Brain microvascular endothelial cell (primary cell): ENCODE data around the gene SWT1.

Experiments used
- DNase-seq: peaks from one replicate; pipeline ENCODE4 v3.0.0-alpha.2; 2020
- H3K27ac ChIP-seq: fragments of 250-450 bp; sonication (Bioruptor Pico); 2 replicates; pipeline ENCODE4 v1.5.1; 2020; ENCODE audit warnings: mild to moderate bottlenecking, moderate library complexity
- H3K27me3 ChIP-seq: fragments of 250-450 bp; sonication (Bioruptor Pico); replicated peaks from 2 replicates; pipeline ENCODE4 v1.5.1; 2020; ENCODE audit warnings: mild to moderate bottlenecking
- H3K36me3 ChIP-seq: fragments of 250-450 bp; sonication (Bioruptor Pico); replicated peaks from 2 replicates; pipeline ENCODE4 v1.5.1; 2020; ENCODE audit warnings: mild to moderate bottlenecking
- H3K4me3 ChIP-seq: 2 replicates; pipeline ENCODE4 v1.5.1; 2011; ENCODE audit warnings: low read depth, mild to moderate bottlenecking, control low read depth, low read length, moderate library complexity
- in situ Hi-C: cut with HindIII; loops from 2 replicates; pipeline ENCODE4 v1.10.0; 2017; ENCODE audit warnings: low sequenced_read_pairs, low pct_ligation_motif_present
- TF ChIP-seq, protein P1 (sequence below): IDR thresholded peaks from 2 replicates; pipeline ENCODE4 v1.5.1; 2011; ENCODE audit warnings: low read depth, mild to moderate bottlenecking, moderate library complexity, low read length, control low read depth, inconsistent platforms; ENCODE audit errors: missing control alignments

SWT1 gene

DNA sequence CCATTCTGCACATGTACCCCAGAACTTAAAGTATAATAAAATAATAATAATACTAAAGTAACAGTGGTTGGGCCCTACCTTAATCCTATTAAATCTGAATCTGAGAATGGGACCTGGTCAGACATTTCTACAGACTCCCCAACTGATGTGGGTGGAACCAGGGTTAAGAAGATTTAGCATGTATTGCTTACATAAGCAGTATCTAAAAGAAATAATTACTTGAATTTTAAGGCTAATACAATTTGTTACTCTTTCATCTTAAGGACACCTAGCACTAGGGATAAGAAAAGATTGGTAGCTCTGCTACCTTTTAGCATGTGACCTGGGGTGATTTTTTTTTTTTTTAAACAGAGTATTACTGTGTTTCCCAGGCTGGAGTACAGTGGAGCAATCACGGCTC lies 80.7 kb downstream of the SWT1 start:
- DNase-seq = no peak
- TF ChIP-seq, protein P1, sequence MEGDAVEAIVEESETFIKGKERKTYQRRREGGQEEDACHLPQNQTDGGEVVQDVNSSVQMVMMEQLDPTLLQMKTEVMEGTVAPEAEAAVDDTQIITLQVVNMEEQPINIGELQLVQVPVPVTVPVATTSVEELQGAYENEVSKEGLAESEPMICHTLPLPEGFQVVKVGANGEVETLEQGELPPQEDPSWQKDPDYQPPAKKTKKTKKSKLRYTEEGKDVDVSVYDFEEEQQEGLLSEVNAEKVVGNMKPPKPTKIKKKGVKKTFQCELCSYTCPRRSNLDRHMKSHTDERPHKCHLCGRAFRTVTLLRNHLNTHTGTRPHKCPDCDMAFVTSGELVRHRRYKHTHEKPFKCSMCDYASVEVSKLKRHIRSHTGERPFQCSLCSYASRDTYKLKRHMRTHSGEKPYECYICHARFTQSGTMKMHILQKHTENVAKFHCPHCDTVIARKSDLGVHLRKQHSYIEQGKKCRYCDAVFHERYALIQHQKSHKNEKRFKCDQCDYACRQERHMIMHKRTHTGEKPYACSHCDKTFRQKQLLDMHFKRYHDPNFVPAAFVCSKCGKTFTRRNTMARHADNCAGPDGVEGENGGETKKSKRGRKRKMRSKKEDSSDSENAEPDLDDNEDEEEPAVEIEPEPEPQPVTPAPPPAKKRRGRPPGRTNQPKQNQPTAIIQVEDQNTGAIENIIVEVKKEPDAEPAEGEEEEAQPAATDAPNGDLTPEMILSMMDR = no peak
- in situ Hi-C loops = no loop called here
- Histone ChIP-seq H3K4me3 (no peak overlapping the region), H3K36me3 (no peaks in the 10 kb centered on the region), H3K27me3 (no peaks in the 10 kb centered on the region), H3K27ac (no peak overlapping the region)

DNA sequence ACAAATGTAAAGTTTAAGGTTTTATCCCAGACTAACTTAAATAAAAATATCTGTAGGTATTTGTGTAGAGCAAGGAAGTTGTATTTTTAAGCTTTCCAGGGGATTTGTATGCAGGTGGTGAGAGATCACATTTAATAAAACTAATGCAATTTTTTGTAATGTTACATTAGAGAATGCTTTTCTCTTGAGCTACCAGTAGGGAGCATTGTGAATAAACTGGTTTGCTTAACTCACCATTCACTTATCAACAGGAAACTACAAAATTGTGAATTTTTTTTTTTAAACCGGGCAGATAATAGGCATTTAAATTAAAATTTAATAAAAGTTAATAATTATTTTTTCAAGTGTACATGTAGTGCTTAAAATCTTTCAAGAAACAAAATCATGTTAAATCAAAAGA lies 81.5 kb downstream of the SWT1 start:
- no peak overlapping the region for H3K4me3 ChIP-seq
- TF ChIP-seq, protein P1 = peak; percentile 44
- no peak for DNase-seq
- in situ Hi-C loops = no loop called here
- H3K27ac ChIP-seq = no peak overlapping the region
- no peaks in the 10 kb centered on the region for H3K36me3 ChIP-seq
- H3K27me3 ChIP-seq = no peaks in the 10 kb centered on the region

DNA sequence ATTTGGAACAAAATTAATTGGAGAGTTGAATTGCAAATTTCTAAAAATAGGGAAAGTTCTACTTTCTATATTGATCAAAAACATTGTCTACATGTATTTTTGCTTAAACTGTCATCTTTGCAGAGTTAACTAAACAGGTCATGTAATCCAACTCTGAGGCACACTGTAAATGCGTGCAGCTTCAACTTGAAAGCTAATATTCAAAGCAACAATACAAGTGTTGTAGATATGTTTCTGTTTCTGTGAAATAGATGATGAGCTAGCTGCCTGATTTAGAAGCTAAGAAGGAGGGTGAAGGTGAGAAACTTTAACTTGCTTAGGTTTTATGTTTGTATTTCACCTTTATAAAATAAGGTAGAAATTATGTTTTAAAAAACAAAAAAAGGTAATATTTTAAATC lies 82.9 kb downstream of the SWT1 start:
- TF ChIP-seq, protein P1 = no peak
- H3K4me3 ChIP-seq = no peak overlapping the region
- H3K27me3 ChIP-seq = no peaks in the 10 kb centered on the region
- H3K27ac ChIP-seq = no peak overlapping the region
- no peak for DNase-seq
- in situ Hi-C loops = no loop called here
- H3K36me3 ChIP-seq = no peaks in the 10 kb centered on the region

DNA sequence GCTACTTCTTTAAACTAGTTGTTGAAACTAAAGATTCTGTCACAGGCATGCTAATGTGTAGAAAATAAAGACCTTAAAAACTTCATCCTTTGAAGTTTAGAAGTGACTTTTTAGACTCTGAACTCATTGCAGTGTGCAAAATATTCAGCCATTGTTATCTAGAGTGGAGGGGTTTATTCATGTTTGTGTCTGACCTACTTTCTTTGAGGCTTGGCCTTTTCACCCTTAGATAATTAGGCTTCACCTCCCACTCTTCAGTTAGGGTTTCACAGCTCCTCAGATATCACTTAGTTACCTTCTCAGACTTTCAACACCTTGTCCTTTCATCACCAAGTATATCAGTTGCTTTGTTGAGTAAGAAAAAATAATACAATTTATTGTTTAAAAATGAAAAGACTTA lies 84.2 kb downstream of the SWT1 start:
- Histone ChIP-seq H3K4me3 (no peak overlapping the region), H3K36me3 (no peaks in the 10 kb centered on the region), H3K27ac (no peak overlapping the region), H3K27me3 (no peaks in the 10 kb centered on the region)
- DNase-seq = no peak
- in situ Hi-C loops = no loop called here
- TF ChIP-seq, protein P1 = no peak

DNA sequence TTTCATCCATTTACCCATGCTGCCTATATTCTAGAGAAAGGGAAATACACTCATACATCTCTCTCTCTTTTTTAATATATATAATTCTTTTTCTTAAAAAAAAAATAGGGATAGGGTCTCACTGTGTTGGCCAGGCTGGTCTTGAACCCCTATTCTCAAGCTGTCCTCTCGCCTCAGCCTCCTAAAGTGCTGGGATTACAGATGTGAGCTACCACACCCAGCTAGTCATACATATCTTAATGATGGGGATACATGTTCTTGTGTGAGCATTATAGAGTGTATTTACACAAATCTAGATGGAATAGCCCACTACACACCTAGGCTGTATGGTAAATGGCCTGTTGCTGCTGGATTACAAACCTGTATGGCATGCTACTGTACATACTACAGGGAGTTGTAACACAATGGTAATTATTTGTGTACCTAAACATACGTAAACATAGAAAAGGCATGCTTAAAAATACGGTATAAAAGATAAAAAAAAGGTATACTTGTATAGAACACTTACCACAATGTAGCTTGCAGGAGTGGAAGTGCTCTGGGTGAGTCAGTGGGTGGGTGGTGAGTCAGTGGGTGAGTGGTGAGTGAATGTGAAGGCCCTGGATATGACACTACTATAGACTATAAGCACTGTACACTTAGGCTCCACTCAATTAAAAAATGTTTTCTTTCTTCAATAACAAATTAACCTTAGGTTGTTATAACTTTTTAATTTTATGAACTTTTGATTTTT lies 87.2 kb downstream of the SWT1 start:
- Histone ChIP-seq H3K27ac (no peak overlapping the region), H3K4me3 (no peak overlapping the region), H3K36me3 (no peaks in the 10 kb centered on the region), H3K27me3 (no peaks in the 10 kb centered on the region)
- peak; percentile 93 for DNase-seq
- in situ Hi-C loops = no loop called here
- TF ChIP-seq, protein P1 = no peak

DNA sequence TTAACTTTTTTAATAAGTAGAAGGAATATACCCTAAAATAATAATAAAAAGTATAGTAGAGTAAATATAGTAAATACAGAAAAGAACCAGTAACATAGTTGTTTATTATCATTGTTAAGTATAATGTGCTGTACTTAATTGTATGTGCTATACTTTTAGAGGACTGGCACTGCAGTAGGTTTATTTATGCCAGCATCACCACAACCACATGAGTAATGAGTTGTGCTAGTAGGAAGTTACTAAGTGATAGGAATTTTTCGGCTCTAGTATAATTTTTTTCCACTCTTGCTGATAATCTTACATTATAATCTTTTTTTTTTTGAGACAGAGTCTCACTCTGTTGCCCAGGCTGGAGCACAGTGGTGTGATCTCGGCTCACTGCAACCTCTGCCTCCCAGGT lies 88.5 kb downstream of the SWT1 start:
- H3K27me3 ChIP-seq = no peaks in the 10 kb centered on the region
- no peak overlapping the region for H3K4me3 ChIP-seq
- no peak overlapping the region for H3K27ac ChIP-seq
- in situ Hi-C loops = no loop called here
- TF ChIP-seq, protein P1 = no peak
- H3K36me3 ChIP-seq = no peaks in the 10 kb centered on the region
- no peak for DNase-seq
